H54 (cell line): ENCODE measurements around the gene HDAC4.

ENCODE experiments used
- DNase-seq: peaks from one replicate; pipeline ENCODE4 v3.0.0; 2011; ENCODE audit warnings: low spot score, mixed read lengths; ENCODE audit not compliant: insufficient read length
- FAIRE-seq: peaks from 3 replicates; lab custom pipeline; 2011; peaks lifted over from hg19 to GRCh38; lab: Jason Lieb, UNC
- POLR2A ChIP-seq: IDR thresholded peaks from 2 replicates; pipeline ENCODE4 v1.6.1; 2011; ENCODE audit warnings: low read depth, mild to moderate bottlenecking, low read length

The HDAC4 gene

GRCh38 chr2:239129147-239129920 is 271.5 kb downstream of the HDAC4 start:
- TF ChIP-seq POLR2A, result no peak
- FAIRE-seq, result no peak
- no peak for DNase-seq

- TF ChIP-seq POLR2A, result no peak
- no peak for DNase-seq
- no peak for FAIRE-seq
Observed at GRCh38 chr2:239128706-239129105, 272.1 kb downstream of the HDAC4 start.

- FAIRE-seq (no peak), DNase-seq (no peak)
- TF ChIP-seq POLR2A, result no peak
Observed at GRCh38 chr2:239127513-239127912, 273.3 kb downstream of the HDAC4 start.

GRCh38 chr2:239125726-239126675 is 274.8 kb downstream of the HDAC4 start:
- TF ChIP-seq POLR2A, result no peak
- no peak for FAIRE-seq
- DNase-seq, result no peak

GRCh38 chr2:239124152-239124899 is 276.5 kb downstream of the HDAC4 start:
- no peak for DNase-seq
- FAIRE-seq, result no peak
- TF ChIP-seq POLR2A, result no peak

GRCh38 chr2:239122421-239123110 is 278.3 kb downstream of the HDAC4 start:
- FAIRE-seq (no peak), DNase-seq (no peak)
- no peak for TF ChIP-seq POLR2A

GRCh38 chr2:239121600-239122012 is 279.2 kb downstream of the HDAC4 start:
- TF ChIP-seq POLR2A, result no peak
- FAIRE-seq, result no peak
- no peak for DNase-seq

- FAIRE-seq, result no peak
- no peak for TF ChIP-seq POLR2A
Observed at GRCh38 chr2:239120664-239121063, 280.2 kb downstream of the HDAC4 start.

GRCh38 chr2:239119346-239120126 is 281.3 kb downstream of the HDAC4 start:
- FAIRE-seq (no peak), DNase-seq (no peak)
- no peak for TF ChIP-seq POLR2A

More at GRCh38 chr2:239120664-239121063, 280.2 kb downstream of the HDAC4 start:
- DNase-seq, result no peak

- no peak for TF ChIP-seq POLR2A
- DNase-seq (no peak), FAIRE-seq (no peak)
Observed at GRCh38 chr2:239118675-239119211, 282.1 kb downstream of the HDAC4 start.

GRCh38 chr2:239118264-239118663 is 282.6 kb downstream of the HDAC4 start:
- no peak for DNase-seq
- no peak for TF ChIP-seq POLR2A
- no peak for FAIRE-seq

GRCh38 chr2:239117831-239118230 is 283.0 kb downstream of the HDAC4 start:
- no peak for TF ChIP-seq POLR2A
- FAIRE-seq (no peak), DNase-seq (no peak)
